GM10248 (cell line): ENCODE measurements around the gene FCHO1.

Experiments used
- CTCF ChIA-PET: fragments of 300-600 bp; sonication (Branson Sonifier 250); formaldehyde crosslinking; extraction: SDS; loops from one replicate; lab custom pipeline; 2021; ENCODE audit warnings: antibody characterized with exemption; lab: Yijun Ruan, JAX
- POLR2A ChIA-PET: fragments of 350-650 bp; sonication (Branson Sonifier 250); formaldehyde crosslinking; extraction: SDS; loops from one replicate; lab custom pipeline; 2020; ENCODE audit warnings: antibody characterized with exemption; lab: Yijun Ruan, JAX
- DNase-seq: peaks from one replicate; pipeline ENCODE4 v3.0.0; 2012; ENCODE audit errors: extremely low spot score
- TF ChIP-seq, protein P1 (sequence below): IDR thresholded peaks from 2 replicates; pipeline ENCODE4 v1.5.1; 2012; ENCODE audit warnings: mild to moderate bottlenecking, low read depth; ENCODE audit errors: extremely low read depth, missing control alignments, control extremely low read depth

FCHO1 gene

DNA sequence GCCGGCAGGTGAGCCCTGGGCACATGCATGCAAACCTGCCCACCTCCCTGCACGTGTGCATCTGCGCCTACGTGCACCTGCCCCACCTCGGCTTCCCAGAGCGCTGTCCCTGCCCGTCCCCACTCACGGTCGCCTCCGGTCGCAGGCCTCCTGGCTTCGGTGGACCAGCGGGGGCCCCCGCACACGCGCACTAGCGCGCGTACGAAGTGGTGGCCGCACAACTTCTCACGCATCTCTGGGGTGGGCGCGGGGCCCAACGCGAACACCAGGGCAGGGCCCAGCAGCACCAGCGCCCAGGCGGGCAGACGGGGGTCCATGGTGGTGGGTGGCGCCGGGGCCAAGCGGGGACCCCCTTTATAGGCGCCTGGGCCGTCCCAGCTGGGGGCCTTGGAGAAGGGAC lies 69.9 kb downstream of the FCHO1 start, which contains the start of gene INSL3:
TSS of gene INSL3 (minus strand) at position 330 of the 400 bp plus-strand sequence. CDS start at position 317, 13 bp downstream.
- ChIA-PET POLR2A (interaction anchor here (0.7 kb wide), 1 partner anchor 329 kb away, joined by 3 read pairs; no protein-coding TSS in a partner anchor), CTCF (no interaction called here)
- no peak for DNase-seq
- TF ChIP-seq, protein P1, sequence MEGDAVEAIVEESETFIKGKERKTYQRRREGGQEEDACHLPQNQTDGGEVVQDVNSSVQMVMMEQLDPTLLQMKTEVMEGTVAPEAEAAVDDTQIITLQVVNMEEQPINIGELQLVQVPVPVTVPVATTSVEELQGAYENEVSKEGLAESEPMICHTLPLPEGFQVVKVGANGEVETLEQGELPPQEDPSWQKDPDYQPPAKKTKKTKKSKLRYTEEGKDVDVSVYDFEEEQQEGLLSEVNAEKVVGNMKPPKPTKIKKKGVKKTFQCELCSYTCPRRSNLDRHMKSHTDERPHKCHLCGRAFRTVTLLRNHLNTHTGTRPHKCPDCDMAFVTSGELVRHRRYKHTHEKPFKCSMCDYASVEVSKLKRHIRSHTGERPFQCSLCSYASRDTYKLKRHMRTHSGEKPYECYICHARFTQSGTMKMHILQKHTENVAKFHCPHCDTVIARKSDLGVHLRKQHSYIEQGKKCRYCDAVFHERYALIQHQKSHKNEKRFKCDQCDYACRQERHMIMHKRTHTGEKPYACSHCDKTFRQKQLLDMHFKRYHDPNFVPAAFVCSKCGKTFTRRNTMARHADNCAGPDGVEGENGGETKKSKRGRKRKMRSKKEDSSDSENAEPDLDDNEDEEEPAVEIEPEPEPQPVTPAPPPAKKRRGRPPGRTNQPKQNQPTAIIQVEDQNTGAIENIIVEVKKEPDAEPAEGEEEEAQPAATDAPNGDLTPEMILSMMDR, result no peak

DNA sequence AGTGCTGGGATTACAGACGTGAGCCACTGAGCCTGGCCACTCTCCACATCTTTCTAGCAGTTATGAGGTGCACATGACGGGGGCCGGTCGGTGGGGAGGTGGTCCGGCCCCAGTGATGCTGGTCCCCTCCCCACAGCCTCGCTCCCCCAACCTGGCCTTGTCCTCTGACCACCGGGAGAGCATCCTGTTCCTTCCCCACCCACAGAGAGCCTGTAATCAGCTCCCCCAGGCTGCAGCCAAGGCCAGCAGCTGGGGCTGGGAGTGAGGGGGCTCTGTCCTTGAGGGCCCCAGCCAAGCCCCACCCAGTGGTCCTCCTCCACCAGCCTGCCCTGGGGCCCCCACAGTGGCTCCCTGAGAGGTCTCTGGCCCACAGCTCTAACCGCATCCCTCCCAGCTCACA lies 73.1 kb downstream of the FCHO1 start:
- CTCF ChIA-PET, result interaction anchor here (1.0 to 1.1 kb wide), 2 partner anchors 35 to 328 kb away, joined by 3 read pairs; no protein-coding TSS in a partner anchor
- TF ChIP-seq, protein P1, result no peak
- POLR2A ChIA-PET, result interaction anchor here (0.8 kb wide), 1 partner anchor 28 kb away, joined by 3 read pairs; no protein-coding TSS in a partner anchor
- no peak for DNase-seq

DNA sequence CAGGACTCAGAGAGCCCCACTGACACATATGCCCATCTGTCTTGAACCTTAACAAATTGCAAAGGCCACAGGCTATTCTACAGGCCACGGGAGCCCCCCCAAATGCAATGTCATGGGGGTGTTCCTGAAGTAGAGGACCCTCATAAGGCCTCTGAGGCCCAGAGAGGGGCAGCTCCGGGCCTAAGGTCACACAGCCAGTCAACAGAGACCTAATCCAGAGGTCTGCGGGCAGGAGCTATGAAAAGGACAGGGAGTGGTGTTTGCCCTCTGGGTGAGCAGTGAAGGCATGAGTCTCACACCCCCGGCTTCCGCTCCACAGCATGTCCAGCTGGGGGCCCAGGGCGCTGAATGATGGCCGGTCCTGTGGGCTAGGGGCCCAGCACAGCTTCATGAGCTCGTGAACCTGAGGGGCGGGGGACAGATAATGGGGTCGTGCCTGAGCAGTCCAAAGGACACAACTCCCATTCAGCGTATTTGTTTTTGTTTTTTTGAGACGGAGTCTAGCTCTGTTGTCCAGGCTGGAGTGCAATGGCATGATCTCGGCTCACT lies 75.3 kb downstream of the FCHO1 start:
- ChIA-PET CTCF (no interaction called here), POLR2A (no interaction called here)
- TF ChIP-seq, protein P1, result no peak
- DNase-seq, result no peak

DNA sequence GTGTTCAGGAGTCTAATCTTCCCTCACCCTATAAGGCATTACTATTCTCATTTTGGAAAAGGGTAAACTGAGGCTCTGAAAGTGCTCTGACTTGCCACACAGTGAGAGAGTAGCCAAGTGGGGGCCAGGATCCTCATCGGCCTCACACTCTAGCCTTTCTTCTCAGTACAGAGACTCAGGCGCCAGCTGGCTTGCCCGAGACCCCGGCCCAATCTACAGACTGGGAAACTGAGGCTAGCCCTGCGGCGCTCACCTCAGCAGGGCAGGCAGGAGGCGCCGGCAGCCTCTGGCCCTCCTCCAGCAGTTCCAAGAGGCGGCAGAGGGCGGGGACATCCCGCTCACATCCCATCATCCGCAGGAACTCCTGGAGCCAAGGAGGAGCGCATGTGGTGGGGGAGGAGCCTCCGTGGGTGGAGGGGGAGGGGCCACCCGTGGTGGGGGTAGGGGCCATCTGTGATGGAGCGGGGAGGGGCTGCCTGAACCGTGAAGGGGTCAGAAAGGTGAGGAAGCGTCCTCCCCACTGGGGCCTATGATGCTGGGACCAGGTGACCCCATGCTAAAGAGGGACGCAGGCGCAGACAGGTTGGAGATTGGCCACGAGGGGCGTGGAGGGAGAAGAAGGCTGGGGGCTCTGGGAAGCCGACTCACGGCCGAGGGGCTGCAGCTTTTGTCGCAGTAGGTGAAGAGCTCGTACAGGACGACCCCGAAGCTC lies 78.7 kb downstream of the FCHO1 start:
- POLR2A ChIA-PET, result no interaction called here
- CTCF ChIA-PET, result no interaction called here
- TF ChIP-seq, protein P1, result no peak
- no peak for DNase-seq

DNA sequence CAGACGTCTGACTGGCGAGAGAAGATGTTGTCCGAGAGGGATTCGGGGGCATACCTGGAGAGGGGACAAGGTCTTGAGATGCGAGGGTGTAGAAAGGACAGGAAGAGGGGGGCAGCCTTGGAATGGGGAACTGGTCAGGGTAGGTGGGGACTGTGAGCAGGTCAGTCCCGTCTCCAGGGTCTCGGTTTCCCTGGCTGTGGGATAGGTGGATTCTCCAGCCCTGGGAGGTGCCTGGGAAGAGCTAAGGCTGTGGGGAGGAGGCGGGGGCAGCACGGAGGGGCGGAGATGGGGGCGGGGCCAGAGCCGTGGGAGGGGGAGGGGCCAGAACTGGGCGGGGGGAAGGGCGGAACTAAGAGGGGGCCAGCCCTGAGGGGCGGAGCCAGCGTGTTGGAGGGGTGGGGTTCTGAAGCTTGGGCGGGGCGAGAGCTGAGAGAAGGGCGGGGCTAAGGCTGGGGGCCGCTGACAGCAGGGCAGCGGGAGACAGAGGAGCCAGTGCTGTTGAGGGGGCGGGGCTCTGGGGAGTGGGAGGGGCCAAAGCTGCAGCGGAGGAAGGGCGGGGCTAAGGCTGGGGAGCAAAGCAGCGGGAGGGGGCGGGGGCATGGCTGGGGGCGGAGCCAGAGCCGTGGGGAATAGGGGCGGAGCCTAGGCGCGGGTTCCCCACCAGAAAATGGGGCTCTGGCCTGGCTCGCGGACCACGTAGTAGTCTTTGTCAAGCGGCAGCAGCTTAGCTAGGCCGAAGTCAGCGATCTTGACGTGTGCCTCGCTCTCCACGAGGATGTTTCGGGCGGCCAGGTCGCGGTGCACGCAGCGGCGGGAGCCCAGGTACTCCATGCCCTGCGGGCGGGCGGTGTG lies 79.5 kb downstream of the FCHO1 start:
- CTCF ChIA-PET, result no interaction called here
- POLR2A ChIA-PET, result interaction anchor here (0.6 to 0.9 kb wide), 2 partner anchors 8 to 17 kb away, joined by 3 read pairs; no protein-coding TSS in a partner anchor

More for the DNA sequence above, 79.5 kb downstream of the FCHO1 start:
- peak; percentile 64 for DNase-seq
- TF ChIP-seq, protein P1, result no peak
